CD4-positive, alpha-beta T cell treated with Interleukin-17A for 4 hours (primary cell): ENCODE measurements around the gene TEX2.

Experiments
- DNase-seq: peaks from one replicate; pipeline ENCODE4 v3.0.0-alpha.2; 2020; ENCODE audit warnings: mixed read lengths

TEX2 gene, protein sequence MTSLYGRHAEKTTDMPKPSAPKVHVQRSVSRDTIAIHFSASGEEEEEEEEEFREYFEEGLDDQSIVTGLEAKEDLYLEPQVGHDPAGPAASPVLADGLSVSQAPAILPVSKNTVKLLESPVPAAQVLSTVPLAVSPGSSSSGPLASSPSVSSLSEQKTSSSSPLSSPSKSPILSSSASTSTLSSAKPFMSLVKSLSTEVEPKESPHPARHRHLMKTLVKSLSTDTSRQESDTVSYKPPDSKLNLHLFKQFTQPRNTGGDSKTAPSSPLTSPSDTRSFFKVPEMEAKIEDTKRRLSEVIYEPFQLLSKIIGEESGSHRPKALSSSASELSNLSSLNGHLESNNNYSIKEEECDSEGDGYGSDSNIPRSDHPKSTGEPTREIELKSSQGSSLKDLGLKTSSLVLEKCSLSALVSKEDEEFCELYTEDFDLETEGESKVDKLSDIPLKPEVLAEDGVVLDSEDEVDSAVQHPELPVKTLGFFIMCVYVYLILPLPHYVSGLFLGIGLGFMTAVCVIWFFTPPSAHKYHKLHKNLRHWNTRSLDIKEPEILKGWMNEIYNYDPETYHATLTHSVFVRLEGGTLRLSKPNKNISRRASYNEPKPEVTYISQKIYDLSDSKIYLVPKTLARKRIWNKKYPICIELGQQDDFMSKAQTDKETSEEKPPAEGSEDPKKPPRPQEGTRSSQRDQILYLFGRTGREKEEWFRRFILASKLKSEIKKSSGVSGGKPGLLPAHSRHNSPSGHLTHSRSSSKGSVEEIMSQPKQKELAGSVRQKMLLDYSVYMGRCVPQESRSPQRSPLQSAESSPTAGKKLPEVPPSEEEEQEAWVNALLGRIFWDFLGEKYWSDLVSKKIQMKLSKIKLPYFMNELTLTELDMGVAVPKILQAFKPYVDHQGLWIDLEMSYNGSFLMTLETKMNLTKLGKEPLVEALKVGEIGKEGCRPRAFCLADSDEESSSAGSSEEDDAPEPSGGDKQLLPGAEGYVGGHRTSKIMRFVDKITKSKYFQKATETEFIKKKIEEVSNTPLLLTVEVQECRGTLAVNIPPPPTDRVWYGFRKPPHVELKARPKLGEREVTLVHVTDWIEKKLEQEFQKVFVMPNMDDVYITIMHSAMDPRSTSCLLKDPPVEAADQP

DNA sequence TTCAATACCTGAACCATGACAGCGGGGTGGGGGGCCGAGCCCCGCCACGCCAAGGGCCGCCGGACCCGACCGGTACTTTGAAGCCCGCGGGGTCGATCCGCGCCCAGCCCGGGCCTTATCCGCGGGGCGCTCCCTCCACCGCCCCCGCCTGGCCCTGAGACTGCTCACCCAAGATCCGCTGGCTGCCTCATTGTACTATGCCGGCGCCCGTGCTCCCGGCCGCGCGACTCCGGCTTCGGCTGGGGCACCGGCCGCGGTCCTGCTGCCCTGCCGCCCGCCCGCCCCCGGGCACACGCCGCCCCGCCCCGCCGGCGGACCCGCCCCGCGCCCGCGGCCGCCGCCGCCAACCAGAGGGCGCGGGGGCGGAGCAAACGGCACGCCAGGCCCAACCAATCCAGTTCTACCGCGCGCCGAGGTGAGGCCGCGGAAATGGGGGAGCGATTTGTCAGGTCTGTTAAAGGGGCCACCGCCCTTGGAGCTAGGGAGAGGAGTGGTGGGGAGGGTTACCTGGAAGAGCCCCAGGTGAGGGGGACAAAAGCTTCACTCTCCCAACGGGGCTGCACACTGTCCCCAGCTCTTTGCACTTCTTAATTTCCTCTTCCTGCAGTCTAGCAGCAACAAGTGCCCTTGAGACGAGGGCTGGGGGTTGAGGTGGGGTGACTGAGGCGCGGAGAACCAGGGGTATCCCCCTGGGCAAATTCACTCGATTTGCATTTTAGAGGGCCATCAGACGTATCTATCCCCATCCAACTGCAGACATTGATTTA, at the start of gene TEX2:
Gene TEX2, minus strand, starts transcription at position 261 of the 767 bp plus-strand sequence. CDS start 49,043 bp downstream, outside the sequence.
- DNase-seq: peak; percentile 94

DNA sequence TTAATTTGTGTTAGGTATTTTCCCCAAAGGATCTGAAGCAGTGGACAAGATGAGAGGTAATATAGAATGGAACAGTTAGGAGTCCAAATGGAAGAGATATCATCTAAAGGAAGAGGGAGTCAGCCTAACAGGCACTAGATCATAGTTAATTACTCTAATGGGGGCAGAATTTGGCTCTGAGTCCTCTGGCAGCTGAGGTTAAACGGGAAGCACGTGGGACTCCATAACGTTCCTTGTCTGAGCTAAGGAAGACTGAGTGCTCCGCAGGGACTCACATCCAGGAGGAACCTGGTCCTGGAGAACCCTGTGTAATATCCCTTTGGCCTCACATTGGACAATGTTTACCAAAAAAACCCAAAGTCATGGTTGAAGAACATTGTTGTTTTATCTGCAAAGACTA, 46.6 kb upstream of the TEX2 start:
- no peak for DNase-seq

DNA sequence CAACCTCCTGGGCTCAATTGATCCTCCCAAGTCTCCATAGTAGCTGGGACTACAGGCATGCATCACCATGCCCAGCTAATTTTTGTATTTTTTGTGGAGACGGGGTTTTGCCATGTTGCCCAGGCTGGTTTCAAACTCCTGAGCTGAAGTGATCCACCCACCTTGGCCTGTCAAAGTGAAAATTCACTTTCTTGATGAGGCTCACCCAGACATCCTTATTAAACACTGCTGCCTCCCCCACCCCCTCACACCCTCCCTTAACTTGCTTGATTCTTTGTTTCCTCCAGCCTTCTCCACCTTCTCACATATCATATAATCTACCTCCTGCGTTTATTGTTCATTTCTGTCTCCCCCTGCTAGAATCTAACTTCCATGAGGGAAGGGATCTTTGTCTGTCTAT, 46.0 kb upstream of the TEX2 start:
- DNase-seq: no peak

DNA sequence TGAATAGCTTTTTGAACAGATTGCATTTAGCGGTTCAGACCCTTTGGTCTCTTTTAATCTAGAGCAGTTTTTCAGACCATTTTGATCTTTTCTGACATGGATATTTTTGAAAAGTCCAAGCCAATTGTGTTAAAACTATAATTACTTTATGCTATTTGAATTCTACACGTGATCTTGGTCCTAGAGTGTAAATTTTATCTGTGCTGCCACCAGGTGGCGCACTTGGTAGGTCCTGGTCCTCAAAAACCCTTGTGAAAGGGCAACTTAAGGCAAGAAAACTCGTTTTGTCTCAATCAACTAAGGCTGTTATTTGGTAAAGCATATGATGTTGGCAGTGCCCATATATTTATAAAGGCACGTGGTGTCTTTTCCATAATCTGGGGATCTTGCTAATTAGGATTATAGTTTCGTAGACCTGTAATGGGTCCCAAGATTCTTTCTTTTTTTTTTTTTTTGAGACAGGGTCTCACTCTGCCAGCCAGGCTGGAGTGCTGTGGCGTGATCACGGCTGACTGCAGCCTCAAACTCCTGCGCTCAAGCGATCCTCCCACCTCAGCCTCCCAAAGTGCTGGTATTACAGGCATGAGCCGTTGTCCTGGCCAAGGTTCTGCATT, 43.9 kb upstream of the TEX2 start:
- DNase-seq: peak; percentile 82

DNA sequence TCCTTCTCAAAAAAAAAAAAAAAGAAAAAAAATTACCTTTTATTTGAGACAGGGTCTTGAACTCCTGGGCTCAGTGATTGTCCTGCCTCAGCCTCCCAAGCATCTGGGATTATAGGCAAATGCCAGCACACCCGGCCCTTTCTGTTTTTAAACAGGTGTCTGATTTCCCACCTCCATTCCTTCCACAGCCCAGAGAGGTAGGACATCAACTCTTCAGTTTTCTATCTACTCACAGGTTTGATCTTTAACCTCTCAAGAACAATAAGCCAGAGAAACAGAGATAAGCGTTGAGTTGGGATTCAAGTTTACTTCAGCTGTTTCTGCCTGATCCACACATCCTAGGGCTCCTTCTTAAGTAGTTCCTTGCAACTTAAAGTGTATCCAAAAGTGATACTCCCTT, 41.5 kb upstream of the TEX2 start:
- no peak for DNase-seq

DNA sequence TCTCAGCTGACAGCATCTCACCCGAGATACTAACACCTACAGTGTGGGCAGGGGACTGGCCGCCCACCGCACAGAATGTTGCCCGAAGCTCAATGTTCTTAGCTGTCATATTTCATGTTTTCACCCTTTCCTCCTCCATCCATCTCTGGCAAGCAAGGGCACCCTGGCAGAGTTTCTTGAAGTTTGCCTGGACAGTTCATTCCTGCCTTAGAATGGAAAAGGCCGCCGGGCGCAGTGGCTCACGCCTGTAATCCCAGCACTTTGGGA, 37.6 kb upstream of the TEX2 start:
- DNase-seq: no peak

DNA sequence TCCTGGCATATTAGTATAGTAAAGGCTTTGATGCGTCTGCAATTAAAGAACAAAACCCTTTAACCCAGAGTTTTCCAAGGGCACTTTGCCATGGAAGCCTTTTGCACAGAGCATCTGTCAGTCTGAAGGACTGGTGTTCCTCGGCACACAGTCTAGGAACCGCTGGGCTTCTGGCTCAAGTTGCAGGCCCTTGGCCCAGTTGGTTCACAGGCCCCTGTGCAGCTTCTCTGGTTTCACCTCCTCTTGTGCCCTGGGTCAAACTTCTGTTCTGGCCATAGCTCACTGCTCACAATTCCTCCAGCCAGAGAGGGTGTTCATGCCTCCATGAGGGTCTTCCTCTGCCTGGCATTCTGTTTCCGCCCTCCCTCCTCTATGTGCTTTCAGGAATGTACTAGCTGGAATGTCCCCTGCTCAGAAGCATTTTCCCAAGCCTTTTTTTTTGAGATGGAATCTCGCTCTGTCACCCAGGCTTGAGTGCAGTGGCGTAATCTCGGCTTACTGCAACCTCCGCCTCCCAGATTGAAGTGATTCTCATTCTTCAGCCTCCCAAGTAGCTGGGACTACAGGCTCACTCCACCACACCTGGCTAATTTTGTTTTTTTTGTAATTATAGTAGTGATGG, 34.5 kb upstream of the TEX2 start:
- no peak for DNase-seq

DNA sequence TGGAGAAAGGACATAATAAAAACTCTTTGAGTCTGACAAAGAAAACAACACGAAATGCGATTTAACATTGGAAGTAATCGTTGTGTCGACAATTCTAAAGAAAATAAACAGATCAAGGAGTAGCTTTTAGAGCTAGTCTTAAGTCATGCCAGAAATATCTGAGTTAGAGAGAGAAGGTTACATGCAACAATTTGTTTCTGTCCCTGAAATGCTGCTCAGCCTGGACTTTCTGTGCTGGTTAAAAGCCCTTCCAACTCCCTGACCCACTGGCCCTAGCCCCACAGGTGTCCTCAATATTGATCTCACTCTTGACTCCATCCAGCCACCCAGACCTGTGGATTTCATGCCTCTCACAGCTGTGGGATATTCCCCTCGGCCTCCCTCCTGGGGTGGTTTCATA, 33.2 kb upstream of the TEX2 start:
- DNase-seq: no peak

DNA sequence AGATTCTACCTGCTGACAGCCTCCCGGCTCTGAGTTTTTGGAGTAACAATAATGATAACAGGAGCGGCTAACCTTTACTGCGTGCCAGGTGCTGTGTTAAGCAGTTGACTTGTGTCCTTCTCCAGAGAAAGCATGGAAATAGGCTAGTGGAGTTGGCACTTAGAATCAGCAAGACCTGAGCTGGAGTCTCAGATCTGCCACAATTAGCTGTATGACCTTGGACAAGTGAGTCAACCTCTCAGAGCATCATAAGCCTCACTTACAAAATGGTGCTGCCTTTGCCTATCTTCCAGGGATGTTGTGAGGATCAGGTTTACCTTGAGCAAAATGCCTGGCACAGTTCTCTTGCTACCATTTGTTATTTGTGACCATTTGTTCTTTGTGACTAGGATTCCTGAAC, 32.1 kb upstream of the TEX2 start:
- no peak for DNase-seq

DNA sequence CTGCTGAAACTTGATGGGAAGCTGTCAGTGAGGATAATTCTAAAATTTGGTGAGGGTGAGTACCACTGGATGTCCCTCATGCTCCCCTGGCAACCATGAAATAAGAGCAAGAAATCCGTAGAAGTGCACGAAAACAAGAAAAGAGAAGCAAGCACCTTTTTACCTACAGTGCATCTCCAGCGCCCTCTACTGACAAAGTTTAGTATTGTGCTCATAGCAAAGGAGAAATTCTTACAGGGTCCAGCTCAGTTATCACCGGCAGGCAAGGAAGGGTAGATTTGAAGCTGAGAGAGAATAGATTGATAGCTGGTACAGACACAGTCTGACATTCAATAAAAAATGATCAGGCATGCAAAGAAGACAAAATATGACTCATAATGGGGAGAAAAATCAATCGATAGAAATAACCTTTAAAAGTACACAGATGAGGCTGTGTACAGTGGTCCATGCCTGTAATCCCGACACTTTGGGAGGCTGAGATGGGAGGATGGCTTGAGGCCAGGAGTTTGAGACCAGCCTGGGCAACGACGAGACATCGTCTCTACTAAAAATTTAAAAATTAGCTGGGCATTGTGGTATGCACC, 28.3 kb upstream of the TEX2 start:
- no peak for DNase-seq

DNA sequence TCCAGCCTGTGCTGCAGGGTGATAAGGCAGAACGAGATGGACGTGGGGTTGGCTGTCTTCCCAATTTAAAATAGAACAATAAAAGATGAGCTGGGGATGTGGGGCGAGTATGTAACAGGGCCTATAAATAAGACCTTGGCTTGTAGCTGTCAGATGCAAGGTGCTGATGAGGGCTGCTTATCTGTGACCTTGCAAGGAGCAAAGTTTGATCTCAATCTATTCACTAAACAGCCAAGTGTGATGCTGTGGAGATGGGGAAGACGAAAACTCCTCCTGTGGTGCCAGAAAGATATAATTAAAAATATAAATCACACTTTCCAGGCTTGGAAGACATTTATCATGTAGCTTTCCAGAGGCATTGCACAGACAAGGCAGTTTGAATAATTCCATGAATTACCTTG, 26.7 kb upstream of the TEX2 start:
- no peak for DNase-seq

DNA sequence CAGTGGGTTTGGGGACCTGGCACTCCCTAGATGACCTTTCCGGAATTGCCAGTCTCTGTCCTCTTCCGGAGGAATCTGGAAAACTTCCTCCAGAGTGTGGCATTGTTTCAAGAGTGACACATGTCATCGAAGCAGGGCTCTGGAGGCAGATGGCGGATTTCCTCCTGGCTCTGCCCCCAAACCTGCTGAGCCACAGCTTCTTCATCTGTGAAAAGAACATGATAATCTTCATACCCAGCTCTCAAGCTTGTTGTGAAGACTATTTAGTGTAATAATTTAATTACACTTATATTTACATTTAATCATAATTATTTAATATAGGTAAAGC, 19.7 kb upstream of the TEX2 start:
- DNase-seq: no peak

DNA sequence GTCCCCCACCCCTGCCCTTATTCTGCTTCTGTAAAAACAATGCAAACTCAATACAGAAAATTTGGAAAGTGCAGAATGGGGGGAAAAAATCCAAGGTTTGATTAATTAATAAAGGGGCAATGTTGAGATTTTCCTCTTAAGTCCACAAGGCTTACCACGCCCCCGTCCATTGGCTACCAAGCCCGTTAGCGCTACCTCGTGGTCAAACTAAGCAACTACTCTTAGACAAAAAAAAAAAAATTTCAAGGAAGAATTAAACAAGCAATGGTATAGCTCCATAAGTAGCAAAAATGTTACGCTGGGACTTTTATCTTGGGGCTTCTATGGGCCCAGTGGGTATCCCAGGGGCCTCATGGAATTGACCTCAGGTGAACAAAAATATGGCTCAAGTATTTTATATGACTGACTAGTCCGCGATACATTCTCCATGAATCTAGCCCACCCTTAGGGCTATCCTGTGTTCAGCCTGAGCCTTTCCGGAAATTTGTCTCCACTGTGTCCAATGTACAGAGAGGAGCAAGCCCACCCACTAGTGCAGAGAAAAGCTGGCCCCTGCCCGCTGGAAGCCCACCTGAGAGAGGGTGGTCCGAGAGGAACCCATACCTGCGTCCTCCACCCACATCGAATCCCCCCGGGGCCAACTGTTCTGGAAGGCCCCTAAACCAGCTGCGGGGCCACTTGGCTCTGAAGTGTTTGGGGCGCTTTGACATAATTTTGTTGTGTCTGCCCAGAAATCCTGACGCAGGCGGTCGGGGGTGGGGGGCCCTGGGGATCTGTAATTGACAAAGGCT, 19.1 kb upstream of the TEX2 start:
- DNase-seq: peak; percentile 69

DNA sequence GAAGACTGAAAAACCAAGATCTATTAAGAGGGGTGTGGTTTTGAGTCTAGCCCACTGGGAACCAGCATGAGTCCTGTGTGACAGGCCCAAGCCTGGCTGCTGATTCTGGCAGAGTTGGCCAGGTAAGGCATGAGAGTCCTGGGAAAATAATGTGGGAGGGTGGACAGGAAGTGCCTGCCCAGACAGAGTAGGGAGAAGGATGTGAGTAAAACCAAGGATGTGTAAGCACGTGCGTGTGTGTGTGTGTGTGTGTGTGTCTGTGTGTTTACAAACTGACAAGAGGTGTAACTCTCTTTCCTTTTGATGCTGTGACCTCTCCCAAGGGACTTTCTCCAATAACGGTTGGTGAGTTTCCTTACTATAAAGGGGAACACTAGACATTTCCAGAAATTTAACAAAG, 15.6 kb upstream of the TEX2 start:
- DNase-seq: no peak

DNA sequence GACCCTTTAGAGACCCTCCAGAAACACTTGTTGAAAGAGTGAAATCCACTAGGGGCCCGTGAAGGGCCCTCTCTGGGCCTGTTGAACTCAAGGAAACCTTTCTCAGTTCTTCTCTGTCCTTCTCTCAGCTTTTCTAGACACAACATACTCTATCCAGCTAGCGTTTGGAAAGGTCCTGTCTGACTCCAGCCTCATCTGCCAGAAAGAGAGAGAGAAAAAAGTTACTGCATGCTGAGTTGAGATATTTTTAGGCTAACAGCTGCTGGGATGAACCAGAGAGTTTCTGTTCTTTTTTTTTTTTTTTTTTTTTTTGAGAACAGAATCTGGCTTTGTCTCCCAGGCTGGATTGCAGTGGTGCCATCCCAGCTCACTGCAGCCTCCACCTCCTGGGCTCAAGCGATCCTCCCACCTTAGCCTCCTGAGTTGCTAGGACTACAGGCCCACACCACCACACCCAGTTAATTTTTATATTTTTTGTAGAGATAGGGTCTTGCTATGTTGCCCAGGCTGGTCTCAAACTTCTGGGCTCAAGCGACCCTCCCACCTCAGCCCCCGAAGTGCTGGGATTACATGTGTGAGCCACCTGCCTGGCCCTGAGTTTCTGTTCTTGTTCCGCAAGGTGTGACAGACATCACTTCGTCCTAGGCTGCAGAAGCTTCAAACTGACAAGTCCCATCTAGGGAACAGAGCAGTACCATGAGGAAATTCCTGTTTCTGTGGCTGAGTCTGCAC, 14.9 kb upstream of the TEX2 start:
- no peak for DNase-seq

DNA sequence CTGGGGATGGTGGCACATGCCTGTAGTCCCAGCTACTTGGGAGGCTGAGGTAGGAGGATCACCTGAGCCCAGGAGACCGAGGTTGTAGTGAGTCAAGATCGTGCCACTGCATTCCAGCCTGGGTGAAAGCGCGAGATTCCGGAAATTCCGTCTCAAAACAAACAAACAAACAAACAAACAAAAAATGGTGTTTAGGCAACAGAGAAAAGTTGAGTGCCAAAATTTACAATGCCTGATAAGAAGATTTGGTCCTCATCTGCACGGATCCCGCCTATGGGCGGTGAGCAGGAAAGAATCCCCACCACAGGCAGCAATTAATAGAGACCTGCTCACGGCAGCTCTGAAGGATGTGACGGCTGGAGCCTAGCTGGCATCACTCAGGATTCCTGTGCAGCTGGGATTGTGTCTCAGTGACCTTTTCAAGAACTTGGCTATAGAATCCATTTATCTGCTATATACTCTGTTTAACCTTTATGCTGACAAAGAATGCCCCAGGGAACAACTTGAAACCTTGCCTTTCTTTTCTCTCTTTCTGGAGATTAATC, 14.0 kb upstream of the TEX2 start:
- DNase-seq: no peak

DNA sequence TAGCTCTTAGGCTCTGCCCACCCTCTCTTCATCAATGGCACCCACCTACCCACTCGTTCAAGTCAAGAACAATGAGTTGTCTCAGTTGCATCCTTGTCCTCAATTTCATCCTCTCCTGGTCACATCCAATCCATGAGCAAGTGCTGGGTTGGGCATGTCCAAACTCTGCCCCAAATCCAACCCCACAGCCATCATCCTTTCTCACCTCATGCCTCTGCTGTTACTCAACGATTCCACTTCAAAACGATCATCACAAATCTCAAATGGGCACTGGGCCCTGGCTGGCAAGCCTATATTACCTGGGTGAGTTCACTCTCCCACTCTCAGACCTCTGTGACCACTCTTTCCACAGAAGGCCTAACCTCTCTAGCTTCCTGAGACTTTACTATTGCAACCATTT, 12.0 kb upstream of the TEX2 start:
- DNase-seq: no peak

DNA sequence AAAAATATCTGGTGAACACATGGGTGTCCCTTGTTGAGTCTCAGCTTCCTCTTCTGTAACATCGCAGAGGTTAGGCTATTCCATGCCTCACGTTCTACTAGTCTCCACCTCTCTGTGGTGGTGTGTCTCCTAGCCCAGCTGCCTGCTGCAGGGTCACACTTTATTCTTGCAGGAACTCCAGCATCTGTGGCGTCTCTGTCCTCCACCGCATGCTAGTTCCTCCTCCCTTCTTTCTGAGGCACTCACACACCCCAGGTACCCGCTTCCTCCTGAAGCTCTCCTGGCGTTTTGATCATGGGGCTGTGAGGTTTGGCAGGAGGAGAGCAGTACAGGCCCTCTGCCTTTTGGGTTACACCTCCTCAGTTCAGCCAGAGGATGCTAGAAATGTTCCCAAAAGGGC, 9.9 kb upstream of the TEX2 start:
- DNase-seq: peak; percentile 32

DNA sequence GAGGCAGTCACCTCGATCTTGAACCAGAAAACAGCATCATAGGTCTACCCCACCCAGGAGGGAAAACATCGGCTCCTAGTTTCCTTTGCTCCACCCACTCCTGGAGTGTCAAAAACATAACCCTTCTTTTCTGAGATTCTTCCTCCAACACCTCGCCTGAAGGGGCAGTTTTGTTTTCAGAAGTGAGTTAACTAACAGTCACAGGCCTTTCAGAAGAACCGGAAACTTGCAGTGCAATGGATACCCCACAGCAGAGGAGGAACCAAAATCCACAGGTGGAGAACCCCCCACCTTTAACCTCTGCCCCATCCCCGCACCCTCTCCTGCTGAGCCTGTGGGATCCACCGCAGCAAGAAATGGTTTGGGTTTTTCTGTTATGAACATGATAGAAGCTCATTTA, 7.8 kb upstream of the TEX2 start:
- DNase-seq: no peak
